GM20000 (cell line): ENCODE measurements around the gene P2RX1.

Experiments
- DNase-seq: peaks from one replicate; pipeline ENCODE4 v3.0.0; 2012; ENCODE audit warnings: low spot score
- TF ChIP-seq, protein P1 (sequence below): IDR thresholded peaks from 2 replicates; pipeline ENCODE4 v1.5.1; 2012; ENCODE audit warnings: mild to moderate bottlenecking, control low read depth; ENCODE audit errors: extremely low read depth, missing control alignments

Gene P2RX1

DNA sequence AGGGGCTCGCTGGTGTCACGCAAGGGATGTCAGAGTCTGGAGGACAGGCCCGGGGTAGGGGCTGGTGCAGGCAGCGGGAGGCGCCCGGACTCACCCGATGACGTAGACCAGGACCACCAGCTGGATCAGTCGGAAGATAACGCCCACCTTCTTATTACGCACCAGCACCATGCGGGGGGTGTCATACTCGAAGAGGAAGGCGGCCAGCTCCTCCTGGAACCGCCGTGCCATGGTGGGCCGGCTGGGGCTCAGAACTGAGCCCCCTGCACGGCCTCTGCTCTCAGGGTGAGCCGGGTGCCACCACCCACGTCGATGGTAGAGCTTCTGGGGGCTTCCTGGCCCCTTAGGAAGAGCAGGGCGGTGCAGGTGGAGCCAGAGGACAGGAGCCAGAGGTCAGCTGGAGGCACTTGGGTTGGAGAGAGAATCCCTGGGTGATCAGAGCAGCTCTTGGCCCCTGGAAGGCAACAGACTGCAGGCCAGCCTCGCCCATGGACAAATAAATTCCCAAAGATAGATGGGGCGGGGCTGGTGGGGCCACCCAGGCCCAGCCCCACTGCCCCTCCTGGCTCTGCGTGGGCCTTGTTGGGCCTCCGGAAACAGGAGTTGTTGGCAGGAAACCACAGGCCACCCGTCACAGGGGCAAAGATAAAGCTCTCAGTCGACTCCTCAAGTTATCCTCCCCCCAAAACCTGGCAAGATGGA, at the start of gene P2RX1:
TSS of gene P2RX1 (minus strand) at position 471 of the 702 bp plus-strand sequence. CDS start at position 231, 240 bp downstream.
- DNase-seq = peak; percentile 36
- TF ChIP-seq, protein P1, sequence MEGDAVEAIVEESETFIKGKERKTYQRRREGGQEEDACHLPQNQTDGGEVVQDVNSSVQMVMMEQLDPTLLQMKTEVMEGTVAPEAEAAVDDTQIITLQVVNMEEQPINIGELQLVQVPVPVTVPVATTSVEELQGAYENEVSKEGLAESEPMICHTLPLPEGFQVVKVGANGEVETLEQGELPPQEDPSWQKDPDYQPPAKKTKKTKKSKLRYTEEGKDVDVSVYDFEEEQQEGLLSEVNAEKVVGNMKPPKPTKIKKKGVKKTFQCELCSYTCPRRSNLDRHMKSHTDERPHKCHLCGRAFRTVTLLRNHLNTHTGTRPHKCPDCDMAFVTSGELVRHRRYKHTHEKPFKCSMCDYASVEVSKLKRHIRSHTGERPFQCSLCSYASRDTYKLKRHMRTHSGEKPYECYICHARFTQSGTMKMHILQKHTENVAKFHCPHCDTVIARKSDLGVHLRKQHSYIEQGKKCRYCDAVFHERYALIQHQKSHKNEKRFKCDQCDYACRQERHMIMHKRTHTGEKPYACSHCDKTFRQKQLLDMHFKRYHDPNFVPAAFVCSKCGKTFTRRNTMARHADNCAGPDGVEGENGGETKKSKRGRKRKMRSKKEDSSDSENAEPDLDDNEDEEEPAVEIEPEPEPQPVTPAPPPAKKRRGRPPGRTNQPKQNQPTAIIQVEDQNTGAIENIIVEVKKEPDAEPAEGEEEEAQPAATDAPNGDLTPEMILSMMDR = no peak

DNA sequence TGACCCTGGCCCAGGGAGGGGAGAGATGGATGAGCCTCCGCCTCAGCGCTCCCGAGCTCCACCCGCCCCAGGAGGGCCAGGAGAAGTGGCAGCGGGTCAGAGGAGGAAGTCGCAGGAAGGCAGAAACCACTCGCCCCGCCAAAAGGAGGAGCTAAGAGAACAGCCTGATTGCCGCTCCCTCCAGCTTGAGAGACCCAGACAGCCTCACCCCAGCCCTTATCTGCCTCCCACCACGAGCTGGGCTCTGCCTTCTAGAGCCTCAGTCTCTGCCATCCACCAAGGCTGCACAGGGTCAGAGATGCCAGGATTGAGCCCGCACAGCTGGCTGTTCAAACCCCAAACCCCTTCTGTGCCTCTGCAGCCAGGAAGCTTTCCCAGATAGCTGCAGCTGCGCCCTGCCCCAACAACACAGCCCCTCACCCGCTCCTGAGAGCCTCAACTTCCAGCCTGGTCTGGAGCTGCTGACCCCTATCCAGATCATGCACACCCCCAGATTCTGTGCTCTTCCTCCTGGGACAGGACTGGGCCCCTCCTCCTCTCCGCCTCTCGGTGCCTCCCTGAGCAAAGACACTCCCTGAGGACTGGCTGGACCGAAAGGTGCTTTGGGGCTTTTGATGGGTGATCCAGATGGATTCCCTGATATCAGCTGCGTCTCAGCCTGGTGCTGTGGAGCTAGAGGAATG, 49.0 kb upstream of the P2RX1 start:
- TF ChIP-seq, protein P1 = no peak
- peak; percentile 88 for DNase-seq

GRCh38 chr17:3964203-3965117, 48.2 kb upstream of the P2RX1 start, which contains the start of gene ATP2A3:
ATP2A3 (minus strand) TSS chr17:3964437; CDS start chr17:3964291, 146 bp downstream.
- peak; percentile 95 for DNase-seq
- TF ChIP-seq, protein P1 = no peak

DNA sequence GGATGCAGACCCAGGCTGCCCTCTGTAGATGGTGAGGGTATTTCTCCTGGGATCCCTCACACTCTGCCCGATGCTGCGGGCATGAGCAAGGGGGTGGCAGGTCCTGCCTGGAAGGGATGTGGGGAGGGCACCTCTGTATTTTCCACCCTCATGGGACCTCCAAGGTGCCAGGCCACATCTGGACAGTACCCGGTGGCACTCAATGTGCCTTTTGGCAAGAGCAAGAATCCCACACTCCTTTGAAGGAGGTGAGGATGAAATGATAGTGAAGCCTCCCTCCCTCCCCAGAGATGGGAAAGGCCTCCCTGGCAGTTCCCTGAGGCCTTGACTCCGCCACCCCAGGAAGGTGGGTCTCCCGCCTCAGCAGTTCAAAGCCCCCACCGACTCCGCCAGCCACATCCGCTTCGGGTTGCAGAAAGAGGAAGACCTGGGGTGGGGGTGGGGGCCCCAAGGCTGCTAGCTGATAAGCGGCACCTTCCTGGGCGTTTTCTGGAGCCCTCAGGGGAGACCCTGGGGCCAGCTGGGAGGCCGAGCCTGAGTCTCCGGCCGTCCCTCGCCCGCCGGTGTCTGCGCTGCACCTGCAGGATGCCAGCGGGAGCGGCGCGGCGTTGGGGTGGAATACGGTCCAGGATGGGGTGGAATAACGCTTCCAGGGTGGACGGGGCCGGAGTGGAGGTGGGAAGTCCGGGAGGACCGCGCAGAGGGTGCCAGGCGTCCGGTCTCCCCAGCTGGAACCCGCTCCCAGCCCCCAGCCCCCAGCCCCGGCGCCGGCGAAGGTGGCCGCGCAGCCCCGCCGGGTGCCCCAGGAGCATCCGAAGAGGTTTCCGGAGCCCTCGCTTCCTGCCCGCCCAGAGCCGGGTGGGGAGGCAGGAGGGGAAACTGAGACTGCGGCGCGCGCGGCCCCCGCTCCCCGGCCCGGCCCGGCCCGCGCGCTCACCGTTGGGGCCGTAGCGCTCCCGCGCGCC, 47.3 kb upstream of the P2RX1 start:
- TF ChIP-seq, protein P1 = no peak
- DNase-seq = peak; percentile 73

DNA sequence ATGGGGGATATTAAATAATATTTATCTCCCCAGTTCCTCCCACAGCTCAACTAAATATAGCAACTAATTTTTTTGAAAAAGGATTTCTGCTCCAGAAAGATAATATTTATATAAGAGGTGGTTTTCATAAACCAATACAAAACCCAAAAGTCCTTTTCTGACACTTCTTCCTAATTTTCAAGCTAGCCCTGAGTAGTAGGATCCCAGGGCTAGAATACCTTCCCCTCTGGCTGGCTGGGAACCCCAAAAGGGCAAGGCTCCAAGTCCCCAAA, 46.6 kb upstream of the P2RX1 start:
- TF ChIP-seq, protein P1 = no peak
- DNase-seq = no peak

- DNase-seq = no peak
- TF ChIP-seq, protein P1 = no peak
These were observed 46.1 kb upstream of the P2RX1 start for GRCh38 chr17:3962217-3962964.
